NCI-H1417 treated with DMSO at 0.1 percent for 48 hours (cell line): ENCODE measurements around the gene C1GALT1.
"Not testable (repeated sequence)": the region's sequence is repeated elsewhere in the genome, so short reads cannot be mapped to it uniquely, and the experiment has no call there.

Experiments
- DNase-seq: peaks from one replicate; lab custom pipeline; 2025; lab: John Stamatoyannopoulos, UW

C1GALT1 gene

DNA sequence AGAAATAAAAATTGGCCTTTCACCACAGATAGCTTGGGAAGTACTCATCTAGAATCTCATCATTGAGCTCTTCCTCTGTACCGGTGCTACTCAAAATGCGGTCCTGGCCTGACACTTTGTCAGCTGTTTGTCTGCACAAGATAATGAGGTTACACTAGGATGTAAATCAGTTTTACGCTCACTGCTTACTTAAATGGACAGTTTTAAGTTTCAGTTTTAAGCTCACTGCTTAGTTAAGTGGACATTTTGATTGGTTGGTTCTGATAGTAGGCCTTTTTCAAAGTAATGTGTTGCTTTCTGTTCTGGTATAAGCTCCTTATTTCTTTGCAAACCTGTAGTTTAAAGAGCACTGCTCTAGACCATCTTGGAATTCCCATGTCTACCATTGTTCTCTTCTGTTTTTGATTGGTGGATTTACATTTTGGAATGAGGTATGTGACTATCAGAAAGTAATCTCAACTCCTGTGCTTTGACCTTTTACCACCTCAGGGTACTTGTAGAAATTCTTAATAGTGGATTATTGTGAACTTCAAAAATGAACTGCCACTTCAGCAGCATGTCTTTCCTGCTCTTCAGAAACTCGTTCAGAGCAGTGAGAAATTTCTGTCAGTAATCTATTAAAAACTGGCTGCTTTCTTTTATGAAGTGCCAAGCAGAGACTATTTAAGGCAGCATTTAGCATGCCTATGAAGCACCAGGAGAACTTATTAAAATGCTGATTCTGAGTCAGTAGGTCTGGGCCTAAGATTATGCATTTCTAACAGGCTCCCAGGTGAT is 55.0 kb downstream of the C1GALT1 start:
- no peak for DNase-seq

DNA sequence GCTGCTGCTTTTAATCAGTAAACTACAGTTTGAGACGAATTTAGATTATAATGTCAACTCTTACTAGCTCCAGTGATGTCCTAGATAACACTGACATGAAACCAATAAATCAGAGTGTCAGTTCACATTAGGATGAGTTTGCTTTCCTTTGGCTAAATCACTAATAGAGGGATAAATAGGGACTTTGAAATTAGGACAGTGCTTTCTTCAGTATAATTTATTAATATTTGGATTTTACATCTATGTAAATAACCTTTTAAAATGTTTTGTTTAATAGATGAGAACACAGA is 55.6 kb downstream of the C1GALT1 start:
- DNase-seq, result no peak

DNA sequence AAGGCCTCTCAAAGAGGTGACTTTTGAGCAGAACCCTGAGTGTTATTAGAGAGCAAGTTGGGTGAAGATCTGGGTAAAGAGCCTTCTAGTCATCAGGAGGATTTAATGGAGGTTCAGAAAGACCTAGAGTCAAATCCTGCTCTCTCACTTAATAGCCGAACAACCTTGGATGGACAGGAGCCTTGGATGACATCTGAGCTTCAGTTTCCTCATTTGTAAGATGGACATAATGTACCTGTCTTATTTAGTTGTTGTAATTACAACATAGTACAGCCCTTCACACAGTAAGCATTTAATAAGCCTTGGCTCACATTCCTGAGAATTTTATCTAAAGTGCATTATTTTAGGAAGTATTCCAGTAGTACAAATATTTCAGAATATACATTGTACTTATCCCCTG is 57.0 kb downstream of the C1GALT1 start:
- no peak for DNase-seq

DNA sequence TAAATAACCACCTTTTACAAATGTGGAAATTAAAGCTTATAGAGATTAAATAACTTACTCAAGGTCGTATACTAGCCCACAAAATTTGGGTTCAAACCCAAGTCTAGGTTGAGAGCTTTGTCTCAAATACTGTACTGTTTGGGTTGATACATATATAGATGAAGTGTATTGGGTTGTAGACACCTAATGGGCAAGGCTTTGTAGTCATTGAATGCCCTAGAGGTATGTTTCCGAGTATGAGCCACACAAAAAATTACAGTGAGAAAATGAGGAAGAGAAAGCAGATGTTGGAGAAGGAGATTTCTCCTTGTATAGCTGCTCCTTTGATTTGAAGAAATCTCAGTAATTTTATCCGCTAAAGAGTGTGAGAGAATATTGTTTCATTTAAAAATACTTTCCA is 60.6 kb downstream of the C1GALT1 start:
- DNase-seq, result no peak

DNA sequence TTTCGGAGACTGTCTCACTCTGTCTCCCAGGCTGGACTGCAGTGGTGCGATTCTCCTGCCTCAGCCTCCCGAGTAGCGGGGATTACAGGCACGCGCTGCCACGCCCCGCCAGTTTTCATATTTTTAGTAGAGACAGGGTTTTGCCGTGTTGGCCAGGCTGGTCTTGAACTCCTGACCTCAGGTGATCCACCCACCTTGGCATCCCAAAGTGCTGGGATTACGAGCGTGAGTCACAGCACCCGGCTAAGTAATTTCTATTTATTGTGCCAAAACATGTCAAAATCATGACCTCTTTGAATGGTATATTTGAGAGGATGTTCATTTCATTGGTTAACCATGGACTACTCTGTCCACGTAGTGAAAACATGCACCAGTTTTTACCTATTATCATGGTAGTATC is 62.9 kb downstream of the C1GALT1 start:
- DNase-seq, result not testable (repeated sequence)

DNA sequence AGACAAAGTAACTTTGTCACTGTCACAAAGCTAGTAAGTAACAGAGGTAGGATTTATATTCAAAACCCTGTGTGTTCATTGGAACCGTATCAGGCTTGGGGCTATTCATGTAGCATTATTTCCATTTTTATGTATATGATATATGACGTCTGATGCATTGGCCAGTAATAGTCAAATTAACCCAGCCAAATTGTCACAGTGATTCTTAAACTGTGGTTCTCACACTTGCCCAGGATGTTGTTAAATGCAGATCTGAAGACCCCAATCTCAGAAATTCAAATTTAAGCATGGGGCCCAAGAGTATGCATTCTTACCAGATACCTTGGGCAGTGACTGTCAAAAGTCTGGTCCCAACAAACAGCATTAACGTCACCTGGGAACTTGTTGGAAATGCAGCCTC is 63.9 kb downstream of the C1GALT1 start:
- DNase-seq, result no peak

DNA sequence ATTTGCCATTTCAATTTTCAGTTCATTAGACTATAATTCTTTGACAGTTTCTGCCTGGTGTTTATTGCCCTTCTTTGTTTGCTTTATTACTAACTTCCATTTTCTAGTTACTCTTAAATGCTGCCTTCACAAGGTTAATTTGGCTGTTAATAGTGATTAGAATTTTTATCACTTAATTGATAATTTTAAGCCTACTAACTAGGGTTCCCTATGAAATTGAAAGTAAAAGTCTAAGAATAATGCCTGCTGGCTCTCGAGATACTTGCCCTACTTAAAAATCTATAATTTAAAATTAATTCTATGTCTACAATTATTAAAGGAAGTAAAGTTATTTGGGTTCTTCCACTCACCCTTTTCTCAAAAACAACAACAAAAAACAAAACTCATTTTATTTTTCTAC is 65.3 kb downstream of the C1GALT1 start:
- no peak for DNase-seq

DNA sequence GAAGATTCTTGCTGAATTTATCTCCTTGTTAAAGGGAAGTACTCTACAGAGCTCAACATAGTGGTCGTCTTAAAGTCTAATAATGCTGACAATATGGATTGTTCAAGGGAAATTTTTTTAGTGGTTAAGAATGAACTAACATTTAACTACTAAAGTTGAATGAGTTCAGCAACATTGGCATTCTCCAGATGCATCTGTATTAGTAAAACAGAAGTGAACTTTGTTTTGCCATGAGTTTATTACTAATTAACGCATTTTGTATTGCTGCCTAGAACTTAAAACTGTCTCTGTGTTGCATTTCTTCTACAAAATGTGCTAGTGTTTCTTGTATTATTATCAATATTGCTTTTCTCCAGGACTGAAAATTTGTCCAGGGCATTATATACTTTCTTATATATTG is 67.5 kb downstream of the C1GALT1 start:
- no peak for DNase-seq

DNA sequence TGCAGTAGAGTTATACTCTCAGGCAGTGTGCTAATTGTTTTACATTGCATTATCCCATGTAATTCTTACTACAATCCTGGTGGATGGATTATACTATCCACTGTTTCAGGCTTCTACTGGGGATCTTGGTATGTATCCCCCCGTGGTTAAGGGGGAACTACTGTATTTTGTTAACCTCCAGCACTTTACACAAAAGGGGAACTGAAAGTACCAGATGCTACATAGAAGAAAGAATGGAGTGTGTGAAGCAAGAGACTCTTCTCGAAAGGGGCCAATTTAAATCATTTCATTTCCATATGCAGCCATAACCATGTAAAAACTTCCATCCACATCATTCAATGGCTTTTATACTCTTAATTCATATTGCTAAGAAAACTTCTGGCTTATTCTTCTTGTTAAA is 69.4 kb downstream of the C1GALT1 start:
- DNase-seq, result no peak

DNA sequence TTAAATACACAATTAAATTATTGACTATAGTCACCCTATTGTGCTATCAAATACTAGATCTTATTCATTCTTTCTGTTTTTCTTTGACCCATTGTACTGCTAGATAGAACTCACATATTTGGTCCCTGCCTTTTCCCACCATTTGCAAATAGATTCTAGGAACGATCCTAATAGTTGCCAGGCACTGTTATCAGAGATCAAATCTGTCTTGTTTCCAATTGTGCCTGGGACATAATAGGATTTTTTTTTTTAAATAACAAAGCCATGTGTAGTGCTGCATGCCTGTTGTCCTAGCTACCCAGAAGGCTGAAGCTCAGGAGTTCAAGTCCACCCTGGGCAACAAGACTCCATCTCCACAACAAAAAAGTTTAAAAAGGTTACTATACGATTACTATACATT is 72.0 kb downstream of the C1GALT1 start:
- DNase-seq, result no peak

DNA sequence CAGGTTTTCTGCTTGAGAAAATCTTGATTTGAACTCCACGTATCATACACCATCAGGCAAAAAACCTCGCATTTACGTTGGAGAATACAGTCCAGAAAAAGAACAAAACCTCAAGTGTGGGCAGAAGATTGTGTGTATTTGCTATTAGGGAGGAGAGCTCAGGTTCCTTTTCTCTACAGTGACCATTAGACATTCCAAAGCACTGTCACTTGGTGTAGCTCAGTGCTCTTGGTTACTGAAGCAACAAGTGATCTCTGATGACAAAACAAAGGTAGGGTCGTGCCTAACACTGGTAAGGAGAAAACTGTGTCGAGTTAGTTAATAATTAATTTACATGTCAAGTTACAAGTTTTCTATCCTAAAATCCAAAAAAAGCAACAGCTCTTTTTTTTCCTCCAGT is 72.6 kb downstream of the C1GALT1 start:
- DNase-seq, result no peak

DNA sequence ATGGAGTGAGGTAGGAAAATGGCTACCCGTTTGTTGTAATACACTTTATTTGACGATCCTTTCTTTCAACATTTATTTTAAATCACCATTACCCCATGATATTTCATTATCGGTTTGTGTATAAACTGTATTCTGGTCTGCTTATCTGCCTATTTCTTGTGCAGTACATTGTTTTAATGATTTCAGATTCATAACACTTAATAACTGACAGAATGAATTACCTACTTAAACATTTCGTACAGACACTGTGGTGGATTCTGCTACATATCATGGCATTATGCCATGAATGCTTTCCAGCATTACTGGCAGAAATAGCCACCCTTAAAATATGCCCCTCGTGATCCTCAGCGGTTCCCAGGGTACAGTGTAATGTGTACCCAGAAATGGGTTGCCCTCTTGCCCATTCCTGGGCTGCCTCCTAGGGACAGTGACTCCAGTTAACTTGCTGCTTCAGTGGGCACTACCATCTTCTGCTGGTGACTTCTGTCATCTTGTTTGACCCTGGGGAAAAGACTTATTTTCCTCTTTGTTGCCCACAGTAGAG is 74.5 kb downstream of the C1GALT1 start:
- no peak for DNase-seq

DNA sequence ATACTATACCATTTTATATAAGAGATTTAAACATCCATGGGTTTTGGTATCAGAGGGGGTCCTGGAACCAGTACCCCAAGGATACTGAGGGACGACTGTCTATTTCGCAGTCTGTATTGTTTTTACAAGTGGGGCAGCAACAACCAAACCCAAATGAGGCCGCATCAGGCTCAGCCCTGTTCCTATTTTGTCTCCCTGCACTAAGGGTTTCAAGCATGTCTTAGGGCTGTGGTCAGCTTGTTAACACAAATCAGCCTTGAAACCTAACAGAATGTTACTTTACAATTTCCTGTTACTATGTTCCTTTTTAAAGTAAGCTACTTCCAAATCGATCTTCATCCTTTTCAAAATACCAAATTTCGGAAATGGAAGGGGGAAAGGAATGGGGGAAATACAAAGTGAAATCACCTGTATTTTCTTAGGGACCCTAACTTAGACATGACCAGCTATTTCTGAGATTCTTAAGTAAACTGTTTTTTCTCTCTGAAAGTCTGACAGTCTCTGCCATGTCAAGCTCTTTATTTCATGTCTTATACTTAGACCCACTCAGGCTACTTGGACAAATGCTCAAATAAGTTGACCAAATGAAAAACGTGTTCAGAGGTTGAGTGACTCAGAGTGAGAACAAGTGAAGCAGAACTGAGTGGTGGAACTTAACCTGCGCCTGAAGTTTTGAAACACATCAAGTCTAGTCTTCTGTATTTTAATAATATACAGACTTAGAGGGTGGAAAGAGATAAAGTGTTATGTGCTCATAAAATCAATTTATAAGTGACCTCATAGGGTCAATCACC is 75.8 kb downstream of the C1GALT1 start:
- no peak for DNase-seq

DNA sequence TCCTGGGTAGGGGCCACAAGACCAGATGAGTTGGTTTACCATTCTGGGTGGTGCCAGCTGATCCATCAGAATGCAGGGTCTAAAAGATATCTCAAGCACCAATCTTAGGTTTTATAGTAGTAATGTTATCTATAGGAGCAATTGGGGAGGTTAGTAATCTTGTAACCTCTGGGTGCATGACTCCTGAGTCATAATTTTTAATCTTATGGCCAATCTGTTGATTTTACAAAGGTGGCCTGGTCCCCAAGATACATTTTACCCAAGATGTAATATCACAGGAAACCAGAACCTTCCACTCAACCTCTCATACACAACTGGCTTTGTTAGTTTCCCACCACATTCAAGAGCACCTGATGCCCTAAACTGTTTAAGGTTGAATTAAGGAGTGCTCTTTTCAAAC is 79.5 kb downstream of the C1GALT1 start:
- no peak for DNase-seq

DNA sequence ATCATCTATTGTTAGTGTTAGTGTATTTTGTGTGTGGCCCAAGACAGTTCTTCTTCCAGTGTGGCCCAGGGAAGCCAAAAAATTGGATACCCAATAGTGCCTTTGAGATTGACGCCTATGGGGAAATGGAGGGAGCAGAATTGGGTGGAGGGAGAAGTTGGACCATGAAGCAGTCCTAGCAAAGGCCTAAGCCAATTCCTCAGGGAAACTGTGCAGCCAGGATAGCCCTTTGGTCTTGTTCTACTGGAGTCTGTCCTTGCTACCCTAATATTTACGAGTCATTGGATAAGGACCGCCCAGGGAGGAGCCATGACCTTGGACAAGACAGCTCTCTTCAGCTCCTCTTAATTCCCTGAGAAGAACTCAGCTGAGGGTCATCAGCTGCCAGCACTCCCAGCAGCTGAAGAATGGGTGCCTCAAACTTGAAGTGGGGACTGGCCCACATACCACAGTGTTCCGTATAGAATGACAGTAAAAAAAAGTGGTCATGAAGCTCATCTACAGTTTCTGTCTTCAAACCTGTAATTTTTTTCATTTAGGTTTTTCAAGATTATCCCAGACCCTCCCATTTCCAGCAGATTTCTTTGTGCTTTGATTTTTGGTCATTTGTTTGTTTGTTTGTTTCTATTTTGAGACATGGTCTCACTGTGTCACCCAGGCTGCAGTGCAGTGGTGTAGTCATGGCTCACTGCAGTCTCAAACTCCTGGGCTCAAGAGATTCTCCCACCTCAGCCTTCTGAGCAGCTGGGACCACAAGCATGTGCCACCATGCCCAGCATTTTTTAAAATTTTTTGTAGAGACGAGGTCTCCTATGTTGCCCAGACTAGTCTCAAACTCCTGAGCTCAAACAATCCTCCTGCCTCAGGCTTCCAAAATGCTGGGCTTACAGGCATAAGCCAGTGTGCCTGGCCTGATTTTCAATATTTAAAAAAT is 81.2 kb downstream of the C1GALT1 start:
- no peak for DNase-seq

DNA sequence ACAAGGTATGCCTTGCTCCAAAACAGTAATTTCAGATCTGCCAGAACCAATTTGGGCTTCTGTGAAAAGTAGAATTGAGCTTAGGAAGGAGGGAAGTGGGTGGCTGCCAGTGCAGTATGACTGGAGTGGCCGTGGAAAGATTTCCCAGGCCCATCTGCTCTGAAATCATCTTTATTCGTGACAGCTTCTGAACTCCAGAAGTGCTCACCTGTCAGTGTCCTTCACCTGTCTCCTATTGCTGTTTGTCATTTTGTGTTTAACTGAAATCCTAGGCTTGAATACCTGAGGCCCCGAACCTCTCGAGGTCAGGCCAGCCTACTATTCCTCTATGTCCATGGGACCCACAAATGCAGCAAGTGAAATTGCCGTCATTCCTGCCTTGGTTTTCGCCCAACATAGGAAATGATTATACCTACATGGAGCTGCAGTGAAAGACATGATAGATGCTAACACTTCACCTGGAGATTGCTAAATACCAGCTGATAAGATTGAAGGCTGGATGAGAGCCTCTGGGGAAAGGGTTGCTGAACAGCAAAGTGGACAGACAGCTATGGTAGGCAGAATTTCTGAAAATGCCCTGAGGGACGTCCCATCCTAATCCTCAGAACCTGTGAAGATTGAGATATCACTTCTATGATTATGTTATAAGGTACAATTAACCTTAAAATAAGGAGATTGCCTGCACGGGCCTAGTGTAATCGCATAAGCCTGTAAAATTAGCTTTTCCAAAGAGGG is 82.1 kb downstream of the C1GALT1 start:
- DNase-seq, result no peak

DNA sequence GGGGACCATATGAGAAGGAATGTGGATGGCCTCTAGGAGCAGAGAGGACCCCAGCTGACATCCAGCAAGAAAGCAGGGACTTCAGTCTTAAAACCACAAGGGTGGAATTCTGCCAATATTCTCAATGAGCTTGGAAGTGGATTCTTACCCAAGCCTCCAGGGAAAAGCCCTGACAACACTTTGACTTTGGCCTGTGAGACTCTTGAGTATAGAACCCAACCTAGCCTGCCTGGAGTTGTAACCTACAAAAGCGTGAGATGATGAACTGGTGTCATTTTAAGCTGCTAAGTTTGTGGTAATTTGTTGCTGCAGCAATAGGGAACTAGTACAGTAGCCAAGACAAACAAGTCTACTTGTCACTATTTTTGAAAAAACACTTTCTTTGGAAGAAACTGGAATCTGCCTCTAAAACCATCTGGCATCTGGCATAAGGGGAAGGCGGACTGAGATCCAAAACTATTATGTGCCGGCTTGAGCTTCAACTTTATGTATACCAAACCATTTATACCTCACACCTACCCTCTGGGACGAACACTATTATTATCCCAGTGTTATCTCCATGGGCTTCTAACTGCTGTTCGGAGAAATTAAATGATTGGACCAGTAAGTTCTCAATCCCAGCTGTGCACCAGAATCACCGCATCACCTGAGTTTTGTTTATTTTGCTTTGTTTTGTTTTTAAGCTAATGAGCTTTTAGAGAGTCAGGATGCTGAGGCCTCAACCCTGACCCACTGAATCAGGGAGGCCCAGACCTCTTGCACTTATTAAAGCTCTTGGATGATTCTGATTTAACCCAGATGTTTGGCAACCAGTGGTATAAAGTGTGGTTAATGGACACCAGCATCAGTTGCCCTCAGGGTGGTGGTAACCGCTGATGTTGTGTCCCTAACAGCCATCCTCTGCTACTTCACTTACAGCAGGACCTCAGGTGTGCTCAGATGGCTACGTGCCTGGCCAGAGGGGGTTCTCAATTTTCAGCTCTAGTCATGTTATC is 83.0 kb downstream of the C1GALT1 start:
- DNase-seq, result no peak

DNA sequence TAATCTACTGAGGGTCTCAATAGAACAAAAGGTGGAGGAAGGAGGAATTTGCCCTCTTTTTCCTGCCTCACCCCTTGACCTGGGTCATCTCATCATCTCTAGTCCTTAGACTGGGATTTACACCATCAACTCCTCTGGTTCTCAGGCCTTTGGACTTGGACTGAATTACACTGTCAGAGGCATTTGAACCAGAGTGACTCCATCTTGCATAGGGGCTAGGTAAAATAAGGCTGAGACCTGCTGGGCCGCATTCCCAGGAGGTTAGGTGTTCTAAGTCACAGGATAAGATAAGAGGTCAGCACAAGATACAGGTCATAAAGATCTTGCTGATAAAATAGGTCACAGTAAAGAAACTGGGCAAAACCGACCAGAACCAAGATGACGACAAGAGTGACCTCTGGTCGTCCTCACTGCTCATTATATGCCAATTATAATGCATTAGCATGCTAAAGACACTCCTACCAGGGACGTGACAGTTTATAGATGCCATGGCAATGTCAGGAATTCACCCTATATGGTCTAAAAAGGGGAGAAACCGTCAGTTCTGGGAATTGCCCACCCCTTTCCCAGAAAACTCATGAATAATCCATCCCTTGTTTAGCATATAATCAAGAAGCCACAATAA is 84.0 kb downstream of the C1GALT1 start:
- DNase-seq, result no peak

DNA sequence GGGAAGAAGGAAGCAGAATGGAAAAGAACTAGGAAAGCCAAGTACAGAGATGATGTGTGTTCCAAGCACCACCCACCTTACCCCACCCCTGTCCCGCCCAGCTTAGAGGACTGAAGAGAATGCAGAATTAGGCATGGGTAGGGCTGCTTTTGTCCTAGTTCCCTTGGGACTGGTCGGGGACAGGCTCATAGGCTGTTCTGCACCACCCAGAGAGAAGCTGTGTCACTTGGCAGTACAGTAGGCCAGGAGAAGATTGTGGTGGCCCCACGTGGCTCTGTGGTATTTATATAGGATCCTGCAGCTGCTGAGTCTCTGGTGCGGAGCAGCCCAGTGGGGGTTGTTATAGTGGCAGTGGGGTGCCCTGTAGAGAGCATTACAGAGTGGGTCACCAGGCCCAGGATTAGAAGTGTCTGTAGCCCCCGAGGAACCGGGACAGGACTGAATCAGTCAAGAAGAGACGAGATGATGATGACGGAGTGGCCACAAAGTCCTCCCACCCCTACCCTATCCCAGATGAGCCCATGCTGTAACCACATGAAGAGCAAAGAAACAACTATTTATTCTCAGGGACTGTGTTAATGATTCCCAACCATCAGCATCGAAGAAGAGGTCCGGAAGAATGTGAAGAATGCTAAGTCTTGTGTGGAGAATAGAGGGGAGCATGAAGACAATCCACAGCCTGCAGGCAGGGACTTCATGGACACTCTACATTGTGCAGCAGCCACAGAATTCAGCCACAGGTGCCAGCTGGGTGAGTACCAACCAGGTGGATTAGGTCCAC is 88.9 kb downstream of the C1GALT1 start:
- no peak for DNase-seq
